Ishikawa (cell line): Measurements from ENCODE around the gene PSMG4.

Experiments
- CEBPB ChIP-seq: IDR thresholded peaks from 2 replicates; pipeline ENCODE4 v1.6.1; 2012
- CREB1 ChIP-seq: IDR thresholded peaks from 2 replicates; pipeline ENCODE4 v1.6.1; 2012; ENCODE audit warnings: low read depth
- EGR1 ChIP-seq: IDR thresholded peaks from 2 replicates; pipeline ENCODE4 v1.6.1; 2012
- EP300 ChIP-seq: IDR thresholded peaks from 2 replicates; pipeline ENCODE4 v1.6.1; 2012; ENCODE audit warnings: borderline replicate concordance
- FOXM1 ChIP-seq: IDR thresholded peaks from 2 replicates; pipeline ENCODE4 v1.6.1; 2012; ENCODE audit warnings: low read depth, borderline replicate concordance
- NFIC ChIP-seq: IDR thresholded peaks from 2 replicates; pipeline ENCODE4 v1.6.1; 2012
- RAD21 ChIP-seq: IDR thresholded peaks from 2 replicates; pipeline ENCODE4 v1.6.1; 2012; ENCODE audit warnings: low read depth
- TAF1 ChIP-seq: IDR thresholded peaks from 2 replicates; pipeline ENCODE4 v1.6.1; 2012; ENCODE audit warnings: low read depth, mild to moderate bottlenecking
- TCF12 ChIP-seq: IDR thresholded peaks from 2 replicates; pipeline ENCODE4 v1.6.1; 2012; ENCODE audit warnings: low read depth
- TEAD4 ChIP-seq: IDR thresholded peaks from 2 replicates; pipeline ENCODE4 v1.6.1; 2012
- USF1 ChIP-seq: IDR thresholded peaks from 2 replicates; pipeline ENCODE4 v1.6.1; 2012
- YY1 ChIP-seq: IDR thresholded peaks from 2 replicates; pipeline ENCODE4 v1.6.1; 2012; ENCODE audit warnings: low read depth
- ZBTB7A ChIP-seq: IDR thresholded peaks from 2 replicates; pipeline ENCODE4 v1.6.1; 2012; ENCODE audit warnings: low read depth
- TF ChIP-seq, protein P1 (sequence below): IDR thresholded peaks from 2 replicates; pipeline ENCODE4 v1.6.1; 2012
- TF ChIP-seq, protein P2 (sequence below): IDR thresholded peaks from 2 replicates; pipeline ENCODE4 v1.6.1; 2012; ENCODE audit warnings: low read depth, mild to moderate bottlenecking

The PSMG4 gene

GRCh38 chr6:3280866-3281465, 22.2 kb downstream of the PSMG4 start:
- TF ChIP-seq EGR1 (no peak), EP300 (no peak), NFIC (no peak), FOXM1 (no peak), CREB1 (no peak), TAF1 (no peak), CEBPB (no peak)
- TF ChIP-seq, protein P1, sequence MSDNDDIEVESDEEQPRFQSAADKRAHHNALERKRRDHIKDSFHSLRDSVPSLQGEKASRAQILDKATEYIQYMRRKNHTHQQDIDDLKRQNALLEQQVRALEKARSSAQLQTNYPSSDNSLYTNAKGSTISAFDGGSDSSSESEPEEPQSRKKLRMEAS, result no peak
- TF ChIP-seq, protein P2, sequence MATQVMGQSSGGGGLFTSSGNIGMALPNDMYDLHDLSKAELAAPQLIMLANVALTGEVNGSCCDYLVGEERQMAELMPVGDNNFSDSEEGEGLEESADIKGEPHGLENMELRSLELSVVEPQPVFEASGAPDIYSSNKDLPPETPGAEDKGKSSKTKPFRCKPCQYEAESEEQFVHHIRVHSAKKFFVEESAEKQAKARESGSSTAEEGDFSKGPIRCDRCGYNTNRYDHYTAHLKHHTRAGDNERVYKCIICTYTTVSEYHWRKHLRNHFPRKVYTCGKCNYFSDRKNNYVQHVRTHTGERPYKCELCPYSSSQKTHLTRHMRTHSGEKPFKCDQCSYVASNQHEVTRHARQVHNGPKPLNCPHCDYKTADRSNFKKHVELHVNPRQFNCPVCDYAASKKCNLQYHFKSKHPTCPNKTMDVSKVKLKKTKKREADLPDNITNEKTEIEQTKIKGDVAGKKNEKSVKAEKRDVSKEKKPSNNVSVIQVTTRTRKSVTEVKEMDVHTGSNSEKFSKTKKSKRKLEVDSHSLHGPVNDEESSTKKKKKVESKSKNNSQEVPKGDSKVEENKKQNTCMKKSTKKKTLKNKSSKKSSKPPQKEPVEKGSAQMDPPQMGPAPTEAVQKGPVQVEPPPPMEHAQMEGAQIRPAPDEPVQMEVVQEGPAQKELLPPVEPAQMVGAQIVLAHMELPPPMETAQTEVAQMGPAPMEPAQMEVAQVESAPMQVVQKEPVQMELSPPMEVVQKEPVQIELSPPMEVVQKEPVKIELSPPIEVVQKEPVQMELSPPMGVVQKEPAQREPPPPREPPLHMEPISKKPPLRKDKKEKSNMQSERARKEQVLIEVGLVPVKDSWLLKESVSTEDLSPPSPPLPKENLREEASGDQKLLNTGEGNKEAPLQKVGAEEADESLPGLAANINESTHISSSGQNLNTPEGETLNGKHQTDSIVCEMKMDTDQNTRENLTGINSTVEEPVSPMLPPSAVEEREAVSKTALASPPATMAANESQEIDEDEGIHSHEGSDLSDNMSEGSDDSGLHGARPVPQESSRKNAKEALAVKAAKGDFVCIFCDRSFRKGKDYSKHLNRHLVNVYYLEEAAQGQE, result no peak

- TF ChIP-seq FOXM1 (no peak), CREB1 (no peak), TCF12 (no peak), TEAD4 (no peak), USF1 (no peak), EP300 (no peak), EGR1 (no peak), NFIC (no peak), YY1 (no peak), CEBPB (no peak)
- TF ChIP-seq, protein P2, result no peak
Measured at GRCh38 chr6:3281631-3282475, 23.1 kb downstream of the PSMG4 start.

GRCh38 chr6:3282476-3283236, 23.9 kb downstream of the PSMG4 start:
- TF ChIP-seq RAD21 (no peak), YY1 (no peak), USF1 (no peak), ZBTB7A (no peak), CREB1 (no peak), EP300 (no peak), NFIC (no peak), CEBPB (no peak), TCF12 (no peak), TAF1 (no peak), TEAD4 (no peak), EGR1 (no peak), FOXM1 (no peak)
- TF ChIP-seq, protein P1, result no peak
- TF ChIP-seq, protein P2, result no peak

DNA sequence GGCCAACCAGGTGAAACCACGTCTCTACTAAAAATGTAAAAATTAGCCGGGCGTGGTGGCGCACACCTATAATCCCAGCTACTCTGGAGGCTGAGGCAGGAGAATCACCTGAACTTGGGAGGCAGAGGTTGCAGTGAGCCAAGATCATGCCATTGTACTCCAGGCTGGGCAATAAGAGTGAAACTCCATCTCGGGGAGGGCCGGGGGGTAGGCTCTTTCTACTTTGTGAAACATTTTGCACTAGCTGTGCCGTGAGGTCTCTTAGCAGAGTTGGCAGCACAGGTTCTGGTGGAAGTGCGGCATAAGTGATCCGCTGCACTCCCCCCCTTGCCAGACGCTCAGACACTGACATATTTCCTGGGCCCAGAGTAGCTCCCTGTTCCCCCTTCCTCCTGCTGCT, 24.5 kb downstream of the PSMG4 start:
- no peak for TF ChIP-seq NFIC
- TF ChIP-seq EP300, result no peak
- TF ChIP-seq, protein P1, result no peak
- TF ChIP-seq TAF1, result no peak
- TF ChIP-seq CREB1, result no peak
- no peak for TF ChIP-seq TCF12
- TF ChIP-seq, protein P2, result no peak
- no peak for TF ChIP-seq FOXM1
- no peak for TF ChIP-seq RAD21
- TF ChIP-seq ZBTB7A, result no peak
- no peak for TF ChIP-seq USF1
- no peak for TF ChIP-seq TEAD4
